ENCODE measurements around the gene ZNF891. TPM values are rescaled to one million over a fixed set of nuclear protein-coding genes. Genes with fewer than 3 reads are reported as not detected.

ZNF891 gene
- total RNA-seq, 1 experiment from 2014 or later, result 2.2 TPM

- ChIA-PET POLR2A (no interaction called here), CTCF (no interaction called here)
- Histone ChIP-seq H3K4me3 (ENCODE audit: low read depth in 2 of 2, low read length in 2 of 2) (no peak overlapping the region), H3K4me1 (ENCODE audit: control insufficient read depth, insufficient read depth, low read length) (no peaks in the 10 kb centered on the region), H3K9me3 (ENCODE audit: control insufficient read depth, insufficient read depth, low read depth, low read length) (peaks cover 36% of the 10 kb centered on the region; the same call in 1 of the 2 replicates), H3K27me3 (ENCODE audit: control insufficient read depth, insufficient read depth, low read length) (no peaks in the 10 kb centered on the region), H3K27ac (ENCODE audit: low read length) (no peak overlapping the region), H3K36me3 (ENCODE audit: control insufficient read depth, insufficient read depth, low read length) (no peaks in the 10 kb centered on the region)
- intact Hi-C loops (cut with micrococcal nuclease; ENCODE audit: unreplicated experiment), result no loop called here
- TF ChIP-seq SIN3A (IDR thresholded peaks at IDR 0.05; ENCODE audit: borderline replicate concordance, insufficient read depth, low read depth, low read length) (no peak), TCF7L2 (IDR thresholded peaks at IDR 0.05; ENCODE audit: low read depth, low read length) (no peak), POLR2AphosphoS5 (IDR thresholded peaks at IDR 0.05; ENCODE audit: low read depth, low read length) (no peak), REST (IDR thresholded peaks at IDR 0.05; ENCODE audit: insufficient read depth in 1 of 2, low read depth in 2 of 2, low read length in 1 of 2) (no peak), CTCF (IDR thresholded peaks at IDR 0.05) (no peak)
- in situ Hi-C loops (cut with HindIII; ENCODE audit: low pct_unique_long_range_greater_than_20kb, low sequenced_read_pairs), result no loop called here
- ATAC-seq (no peak), DNase-seq (ENCODE audit: low read depth, low spot score) (no peak)
- no TSS peak for BruUV-seq (replicated peaks)
These were observed 42.4 kb upstream of the ZNF891 start for GRCh38 chr12:133172491-133172890.

GRCh38 chr12:133165776-133166175, 35.7 kb upstream of the ZNF891 start:
- no peaks in the 10 kb centered on the region for H3K4me1 ChIP-seq (ENCODE audit: control insufficient read depth, insufficient read depth, low read length)
- intact Hi-C loops (cut with micrococcal nuclease; ENCODE audit: unreplicated experiment) (no loop called here), in situ Hi-C loops (cut with HindIII; ENCODE audit: low pct_unique_long_range_greater_than_20kb, low sequenced_read_pairs) (no loop called here)
- no peak for DNase-seq (ENCODE audit: low read depth, low spot score)
- H3K36me3 ChIP-seq (ENCODE audit: control insufficient read depth, insufficient read depth, low read length), result no peaks in the 10 kb centered on the region
- no peak overlapping the region for H3K27ac ChIP-seq (ENCODE audit: low read length)
- POLR2A ChIA-PET, result no interaction called here
- CTCF ChIA-PET, result no interaction called here
- no peak overlapping the region for H3K4me3 ChIP-seq (ENCODE audit: low read depth in 2 of 2, low read length in 2 of 2)
- H3K27me3 ChIP-seq (ENCODE audit: control insufficient read depth, insufficient read depth, low read length), result no peaks in the 10 kb centered on the region
- no TSS peak for BruUV-seq (replicated peaks)
- TF ChIP-seq SIN3A (IDR thresholded peaks at IDR 0.05; ENCODE audit: borderline replicate concordance, insufficient read depth, low read depth, low read length) (no peak), CTCF (IDR thresholded peaks at IDR 0.05) (no peak)
- H3K9me3 ChIP-seq (ENCODE audit: control insufficient read depth, insufficient read depth, low read depth, low read length), result peaks cover 27% of the 10 kb centered on the region; the same call in 1 of the 2 replicates
- no peak for ATAC-seq

Data from Panc1 (cell line).